Vagina (tissue), 2 donors: ENCODE data around the gene PARD3.

Experiments used
- POLR2A ChIP-seq, 2 donors: fragments of 450-650 bp; IDR thresholded peaks; one replicate each; pipeline ENCODE4 v1.6.1; 2017; ENCODE audit warnings: antibody characterized with exemption in 2 of 2, mild to moderate bottlenecking in 2 of 2, moderate library complexity in 2 of 2
- POLR2AphosphoS5 ChIP-seq, 2 donors: sonication (generic); formaldehyde crosslinking; IDR thresholded peaks; one replicate each; pipeline ENCODE4 v1.9.0; 2017; ENCODE audit warnings: antibody characterized with exemption in 2 of 2, mild to moderate bottlenecking in 2 of 2, low read depth in 1 of 2; ENCODE audit not compliant: insufficient read depth in 1 of 2
- TF ChIP-seq, protein P1 (sequence below), 3 experiments: fragments of 450-650 bp in 2 of 3; fragments of 200-600 bp in 1 of 3; sonication (generic) in 1 of 3; IDR thresholded peaks; one replicate each; pipeline ENCODE4 v1.5.1; 2017 to 2019; ENCODE audit warnings: antibody characterized with exemption in 3 of 3, mild to moderate bottlenecking in 2 of 3, moderate library complexity in 2 of 3

DNA sequence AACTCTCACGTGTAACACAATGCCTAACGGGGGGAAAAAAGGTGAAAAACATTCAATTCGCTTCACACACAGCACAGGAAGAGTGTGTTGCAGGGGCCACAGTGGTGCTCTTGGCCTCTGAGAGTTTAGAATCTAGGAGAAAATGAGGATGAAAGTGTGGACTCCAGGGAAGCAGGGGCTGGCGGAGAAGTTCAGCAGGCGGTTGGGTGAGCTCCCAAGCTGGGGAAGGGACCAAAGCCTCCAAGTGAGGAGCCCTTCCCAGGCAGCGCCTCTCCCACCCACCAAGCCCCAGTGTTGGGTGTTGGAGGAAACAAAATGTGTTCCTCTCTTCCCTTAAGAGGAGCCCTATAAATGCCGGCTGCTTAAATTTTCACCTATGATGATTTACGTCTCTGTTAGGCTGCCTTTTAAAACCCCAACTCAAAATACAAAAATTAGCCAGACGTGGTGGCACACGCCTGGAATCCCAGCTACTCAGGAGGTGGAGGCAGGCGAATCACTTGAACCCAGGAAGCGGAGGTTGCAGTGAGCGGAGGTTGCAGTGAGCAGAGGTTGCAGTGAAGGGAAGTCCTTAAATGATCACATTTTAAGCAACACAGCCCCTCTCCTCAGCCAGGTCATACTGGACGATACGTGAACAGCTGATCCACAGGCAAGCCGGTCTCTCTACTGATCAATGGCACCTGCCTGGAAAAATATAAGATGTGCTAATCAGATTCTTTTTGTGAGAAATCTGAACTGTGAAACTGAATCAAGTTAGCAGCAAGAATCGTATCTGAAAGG lies 735.2 kb downstream of the PARD3 start:
- no peak for TF ChIP-seq POLR2A (IDR thresholded peaks at IDR 0.05)
- TF ChIP-seq POLR2AphosphoS5 (IDR thresholded peaks at IDR 0.05; ENCODE audit: insufficient read depth in 1 of 2, low read depth in 1 of 2): no peak
- TF ChIP-seq, protein P1, sequence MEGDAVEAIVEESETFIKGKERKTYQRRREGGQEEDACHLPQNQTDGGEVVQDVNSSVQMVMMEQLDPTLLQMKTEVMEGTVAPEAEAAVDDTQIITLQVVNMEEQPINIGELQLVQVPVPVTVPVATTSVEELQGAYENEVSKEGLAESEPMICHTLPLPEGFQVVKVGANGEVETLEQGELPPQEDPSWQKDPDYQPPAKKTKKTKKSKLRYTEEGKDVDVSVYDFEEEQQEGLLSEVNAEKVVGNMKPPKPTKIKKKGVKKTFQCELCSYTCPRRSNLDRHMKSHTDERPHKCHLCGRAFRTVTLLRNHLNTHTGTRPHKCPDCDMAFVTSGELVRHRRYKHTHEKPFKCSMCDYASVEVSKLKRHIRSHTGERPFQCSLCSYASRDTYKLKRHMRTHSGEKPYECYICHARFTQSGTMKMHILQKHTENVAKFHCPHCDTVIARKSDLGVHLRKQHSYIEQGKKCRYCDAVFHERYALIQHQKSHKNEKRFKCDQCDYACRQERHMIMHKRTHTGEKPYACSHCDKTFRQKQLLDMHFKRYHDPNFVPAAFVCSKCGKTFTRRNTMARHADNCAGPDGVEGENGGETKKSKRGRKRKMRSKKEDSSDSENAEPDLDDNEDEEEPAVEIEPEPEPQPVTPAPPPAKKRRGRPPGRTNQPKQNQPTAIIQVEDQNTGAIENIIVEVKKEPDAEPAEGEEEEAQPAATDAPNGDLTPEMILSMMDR (IDR thresholded peaks at IDR 0.05): no peak
